GM12864 (cell line): ENCODE results near the gene OR4C45.
"Not testable (repeated sequence)": the region's sequence is repeated elsewhere in the genome, so short reads cannot be mapped to it uniquely, and the experiment has no call there.

Experiments used
- DNase-seq: peaks from one replicate; pipeline ENCODE4 v3.0.0-alpha.2; 2011; ENCODE audit warnings: low read depth
- H3K4me3 ChIP-seq: 2 replicates; pipeline ENCODE4 v1.5.1; 2011; ENCODE audit warnings: mild to moderate bottlenecking, low read depth, low read length, control low read depth
- TF ChIP-seq, protein P1 (sequence below): IDR thresholded peaks from 2 replicates; pipeline ENCODE4 v1.5.1; 2011; ENCODE audit warnings: low read depth, mild to moderate bottlenecking, moderate library complexity, low read length, control low read depth, inconsistent platforms; ENCODE audit errors: missing control alignments

OR4C45 gene

GRCh38 chr11:50078001-50078400 is 45.3 kb downstream of the OR4C45 start:
- H3K4me3 ChIP-seq, result no peak overlapping the region
- TF ChIP-seq, protein P1, sequence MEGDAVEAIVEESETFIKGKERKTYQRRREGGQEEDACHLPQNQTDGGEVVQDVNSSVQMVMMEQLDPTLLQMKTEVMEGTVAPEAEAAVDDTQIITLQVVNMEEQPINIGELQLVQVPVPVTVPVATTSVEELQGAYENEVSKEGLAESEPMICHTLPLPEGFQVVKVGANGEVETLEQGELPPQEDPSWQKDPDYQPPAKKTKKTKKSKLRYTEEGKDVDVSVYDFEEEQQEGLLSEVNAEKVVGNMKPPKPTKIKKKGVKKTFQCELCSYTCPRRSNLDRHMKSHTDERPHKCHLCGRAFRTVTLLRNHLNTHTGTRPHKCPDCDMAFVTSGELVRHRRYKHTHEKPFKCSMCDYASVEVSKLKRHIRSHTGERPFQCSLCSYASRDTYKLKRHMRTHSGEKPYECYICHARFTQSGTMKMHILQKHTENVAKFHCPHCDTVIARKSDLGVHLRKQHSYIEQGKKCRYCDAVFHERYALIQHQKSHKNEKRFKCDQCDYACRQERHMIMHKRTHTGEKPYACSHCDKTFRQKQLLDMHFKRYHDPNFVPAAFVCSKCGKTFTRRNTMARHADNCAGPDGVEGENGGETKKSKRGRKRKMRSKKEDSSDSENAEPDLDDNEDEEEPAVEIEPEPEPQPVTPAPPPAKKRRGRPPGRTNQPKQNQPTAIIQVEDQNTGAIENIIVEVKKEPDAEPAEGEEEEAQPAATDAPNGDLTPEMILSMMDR, result no peak
- no peak for DNase-seq

- not testable (repeated sequence) for DNase-seq, H3K4me3 ChIP-seq
Observed at GRCh38 chr11:50078946-50079345, 46.3 kb downstream of the OR4C45 start.

DNA sequence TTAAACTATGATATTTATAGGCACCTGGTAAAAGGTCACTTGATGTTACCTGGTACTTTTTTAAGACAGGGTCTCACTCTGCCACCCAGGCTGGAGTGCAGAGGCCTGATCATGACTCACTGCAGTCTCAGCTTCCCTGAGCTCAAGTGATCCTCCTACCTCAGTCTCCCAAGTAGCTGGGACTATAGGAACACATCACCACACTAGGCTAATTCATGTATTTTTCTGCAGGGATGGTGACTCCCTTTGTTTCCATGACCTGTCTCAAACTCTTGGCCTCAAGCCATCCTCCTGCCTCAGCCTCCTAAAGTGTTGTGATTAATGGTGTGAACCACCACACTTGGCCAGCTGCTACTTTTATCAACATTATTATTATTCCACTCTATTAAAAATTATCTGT is 47.6 kb downstream of the OR4C45 start:
- no peak for DNase-seq

More for the DNA sequence above, 47.6 kb downstream of the OR4C45 start:
- no peak overlapping the region for H3K4me3 ChIP-seq
- TF ChIP-seq, protein P1, result no peak
